HepG2 (cell line): ENCODE results near the gene MAPK7. TPM values are rescaled to one million over a fixed set of nuclear protein-coding genes. Genes with fewer than 3 reads are reported as not detected.

Experiments used
- CCAR2 ChIP-seq: fragments of 200-400 bp; formaldehyde crosslinking; optimal IDR thresholded peaks from 2 replicates; pipeline ENCODE3; 2018; ENCODE audit warnings: low read depth, mild to moderate bottlenecking, low read length, moderate library complexity
- GLI4 ChIP-seq: sonication (generic); formaldehyde crosslinking; IDR thresholded peaks from 2 replicates; pipeline ENCODE4 v1.5.1; 2020; ENCODE audit warnings: missing genetic modification reagents, mild to moderate bottlenecking, moderate library complexity, borderline replicate concordance
- KLF15 ChIP-seq: sonication (generic); formaldehyde crosslinking; IDR thresholded peaks from 2 replicates; pipeline ENCODE4 v1.8.1; 2023; ENCODE audit warnings: borderline replicate concordance, mild to moderate bottlenecking, inconsistent platforms, missing genetic modification reagents, mixed read lengths
- MTF2 ChIP-seq: sonication (generic); formaldehyde crosslinking; IDR thresholded peaks from 2 replicates; pipeline ENCODE4 v1.5.0; 2020; ENCODE audit warnings: missing genetic modification reagents, borderline replicate concordance
- NFIC ChIP-seq: IDR thresholded peaks from 2 replicates; pipeline ENCODE4 v1.6.1; 2012; ENCODE audit warnings: mild to moderate bottlenecking, low read length, inconsistent platforms
- NFKBIZ ChIP-seq: IDR thresholded peaks from 2 replicates; pipeline ENCODE4 v1.6.1; 2018; ENCODE audit warnings: missing genetic modification reagents, missing compliant biosample characterization
- TBX3 ChIP-seq: fragments of 450-650 bp; IDR thresholded peaks from 2 replicates; pipeline ENCODE4 v1.6.1; 2017; ENCODE audit warnings: antibody characterized with exemption, mild to moderate bottlenecking, inconsistent platforms, borderline replicate concordance
- WIZ ChIP-seq: sonication (generic); formaldehyde crosslinking; IDR thresholded peaks from 2 replicates; pipeline ENCODE4 v1.5.1; 2020; ENCODE audit warnings: mild to moderate bottlenecking, missing genetic modification reagents
- ZNF138 ChIP-seq: sonication (generic); formaldehyde crosslinking; IDR thresholded peaks from 2 replicates; pipeline ENCODE4 v1.5.0; 2020; ENCODE audit warnings: mild to moderate bottlenecking, low read depth, missing genetic modification reagents
- ZNF451 ChIP-seq: sonication (generic); formaldehyde crosslinking; IDR thresholded peaks from 2 replicates; pipeline ENCODE4 v1.5.0; 2020; ENCODE audit warnings: mild to moderate bottlenecking, missing genetic modification reagents
- ZNF510 ChIP-seq: sonication (generic); formaldehyde crosslinking; IDR thresholded peaks from 2 replicates; pipeline ENCODE4 v1.4.0; 2020; ENCODE audit warnings: low read depth, mild to moderate bottlenecking, missing genetic modification reagents
- ZNF891 ChIP-seq: sonication (generic); formaldehyde crosslinking; IDR thresholded peaks from 2 replicates; pipeline ENCODE4 v1.5.0; 2020; ENCODE audit warnings: mild to moderate bottlenecking, missing genetic modification reagents
- ZSCAN22 ChIP-seq: sonication (generic); formaldehyde crosslinking; IDR thresholded peaks from 2 replicates; pipeline ENCODE4 v1.4.0; 2020; ENCODE audit warnings: mild to moderate bottlenecking, missing genetic modification reagents
- polyA plus RNA-seq, 8 experiments: library from polyadenylated mRNA; depleted of rRNA in 3 of 8; stranded (reverse) in 7 of 8; unstranded in 1 of 8; fragments of >200 nt; fragmentation: Illumina TruSeq in 4 of 8; extraction: Trizol in 4 of 8; gene quantifications; 2 replicates each; pipeline versions ENCODE4 v1.2.1 to v1.2.3, GENCODE V29; 2011 to 2016; ENCODE audit warnings: low read depth in 4 of 8, missing spikeins in 1 of 8, mixed read lengths in 1 of 8; ENCODE audit not compliant: insufficient read depth in 1 of 8
- total RNA-seq, 5 experiments: library from RNA; depleted of rRNA; stranded (reverse); fragments of >200 nt; fragmentation: Illumina TruSeq; extraction: Trizol; gene quantifications; 2 replicates each; pipeline ENCODE4 v1.2.3, GENCODE V29; 2016; ENCODE audit warnings: low read depth in 1 of 5
- TF ChIP-seq, protein P1 (sequence below): sonication (generic); formaldehyde crosslinking; IDR thresholded peaks from 2 replicates; pipeline ENCODE4 v1.8.1; 2023; ENCODE audit warnings: mild to moderate bottlenecking, missing genetic modification reagents, borderline replicate concordance
- TF ChIP-seq, protein P2 (sequence below): sonication (generic); formaldehyde crosslinking; IDR thresholded peaks from one replicate; pipeline ENCODE4 v1.5.1; 2020; ENCODE audit warnings: mild to moderate bottlenecking, missing genetic modification reagents; ENCODE audit errors: not compliant biosample characterization
- TF ChIP-seq, protein P3 (sequence below): sonication (generic); formaldehyde crosslinking; conservative IDR thresholded peaks from 2 replicates; pipeline ENCODE4 v1.8.0; 2022; ENCODE audit warnings: mild to moderate bottlenecking, moderate library complexity, missing genetic modification reagents
- TF ChIP-seq, protein P4 (sequence below): sonication (generic); formaldehyde crosslinking; IDR thresholded peaks from 2 replicates; pipeline ENCODE4 v1.8.1; 2023; ENCODE audit warnings: missing genetic modification reagents, mild to moderate bottlenecking, borderline replicate concordance

MAPK7 gene
- total and polyA plus RNA-seq, 2 of the 13 experiments (the other 11 are each of a cell fraction or from before 2014, with no cell fraction given) = 2.9 to 5.9 TPM

DNA sequence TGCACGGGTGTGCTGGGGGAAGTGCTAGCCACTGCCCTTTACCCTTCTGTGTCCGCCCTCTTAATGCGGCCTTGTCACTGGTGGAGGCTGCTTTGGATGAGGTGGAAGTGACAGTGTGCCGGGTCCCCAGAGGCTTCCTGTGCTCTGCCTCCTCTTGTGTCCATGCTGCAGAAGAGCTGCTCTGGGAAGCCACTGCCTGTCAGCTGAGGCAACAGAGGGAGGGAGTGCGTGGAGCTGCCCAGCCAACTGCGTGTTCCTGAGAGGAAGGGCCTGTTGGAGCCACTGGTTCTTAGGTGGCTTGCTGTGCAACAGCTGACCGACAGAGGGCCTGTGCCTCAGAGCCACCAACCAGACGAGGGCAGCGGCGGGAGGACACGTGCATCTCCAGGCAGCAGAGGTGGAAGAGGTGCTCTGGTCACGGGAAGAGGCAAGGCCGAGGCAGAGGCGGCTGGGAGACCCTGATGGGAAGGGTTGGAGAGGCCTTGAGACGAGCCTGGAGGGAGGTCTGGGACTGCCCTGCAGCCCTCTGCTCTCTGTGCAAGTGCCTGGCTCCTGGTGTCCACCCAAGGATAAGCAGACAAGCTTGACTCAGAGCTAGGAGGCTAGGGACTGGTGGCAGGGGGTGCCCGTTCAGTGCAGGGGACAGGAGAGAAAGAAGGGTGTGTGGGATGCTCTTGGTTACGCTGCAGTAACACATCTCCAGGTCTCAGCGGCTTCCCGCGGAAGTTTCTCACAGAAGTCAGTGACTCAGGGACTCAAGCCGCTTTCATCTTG, 41.2 kb upstream of the MAPK7 start (continued):
- TF ChIP-seq CCAR2 (no peak), ZNF891 (CRISPR knock-in tag) (peak; percentile 91), KLF15 (CRISPR knock-in tag) (no peak), ZNF451 (peak; percentile 96), TBX3 (peak; percentile 18; the same call in 1 of the 2 replicates), ZNF138 (CRISPR knock-in tag) (0 out of 2 replicates have a peak, but pooled peaks have one; percentile 52), NFKBIZ (CRISPR knock-in tag) (0 out of 2 replicates have a peak, but pooled peaks have one; percentile 18), ZNF510 (CRISPR knock-in tag) (no peak), MTF2 (CRISPR knock-in tag) (no peak), GLI4 (CRISPR knock-in tag) (0 out of 2 replicates have a peak, but pooled peaks have one; percentile 45), WIZ (CRISPR knock-in tag) (peak; percentile 65; the same call in 1 of the 2 replicates), NFIC (no peak), ZSCAN22 (no peak)
- TF ChIP-seq, protein P1, sequence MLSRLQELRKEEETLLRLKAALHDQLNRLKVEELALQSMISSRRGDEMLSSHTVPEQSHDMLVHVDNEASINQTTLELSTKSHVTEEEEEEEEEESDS (CRISPR knock-in tag) = peak; percentile 83; the same call in 1 of the 2 replicates
- TF ChIP-seq, protein P2, sequence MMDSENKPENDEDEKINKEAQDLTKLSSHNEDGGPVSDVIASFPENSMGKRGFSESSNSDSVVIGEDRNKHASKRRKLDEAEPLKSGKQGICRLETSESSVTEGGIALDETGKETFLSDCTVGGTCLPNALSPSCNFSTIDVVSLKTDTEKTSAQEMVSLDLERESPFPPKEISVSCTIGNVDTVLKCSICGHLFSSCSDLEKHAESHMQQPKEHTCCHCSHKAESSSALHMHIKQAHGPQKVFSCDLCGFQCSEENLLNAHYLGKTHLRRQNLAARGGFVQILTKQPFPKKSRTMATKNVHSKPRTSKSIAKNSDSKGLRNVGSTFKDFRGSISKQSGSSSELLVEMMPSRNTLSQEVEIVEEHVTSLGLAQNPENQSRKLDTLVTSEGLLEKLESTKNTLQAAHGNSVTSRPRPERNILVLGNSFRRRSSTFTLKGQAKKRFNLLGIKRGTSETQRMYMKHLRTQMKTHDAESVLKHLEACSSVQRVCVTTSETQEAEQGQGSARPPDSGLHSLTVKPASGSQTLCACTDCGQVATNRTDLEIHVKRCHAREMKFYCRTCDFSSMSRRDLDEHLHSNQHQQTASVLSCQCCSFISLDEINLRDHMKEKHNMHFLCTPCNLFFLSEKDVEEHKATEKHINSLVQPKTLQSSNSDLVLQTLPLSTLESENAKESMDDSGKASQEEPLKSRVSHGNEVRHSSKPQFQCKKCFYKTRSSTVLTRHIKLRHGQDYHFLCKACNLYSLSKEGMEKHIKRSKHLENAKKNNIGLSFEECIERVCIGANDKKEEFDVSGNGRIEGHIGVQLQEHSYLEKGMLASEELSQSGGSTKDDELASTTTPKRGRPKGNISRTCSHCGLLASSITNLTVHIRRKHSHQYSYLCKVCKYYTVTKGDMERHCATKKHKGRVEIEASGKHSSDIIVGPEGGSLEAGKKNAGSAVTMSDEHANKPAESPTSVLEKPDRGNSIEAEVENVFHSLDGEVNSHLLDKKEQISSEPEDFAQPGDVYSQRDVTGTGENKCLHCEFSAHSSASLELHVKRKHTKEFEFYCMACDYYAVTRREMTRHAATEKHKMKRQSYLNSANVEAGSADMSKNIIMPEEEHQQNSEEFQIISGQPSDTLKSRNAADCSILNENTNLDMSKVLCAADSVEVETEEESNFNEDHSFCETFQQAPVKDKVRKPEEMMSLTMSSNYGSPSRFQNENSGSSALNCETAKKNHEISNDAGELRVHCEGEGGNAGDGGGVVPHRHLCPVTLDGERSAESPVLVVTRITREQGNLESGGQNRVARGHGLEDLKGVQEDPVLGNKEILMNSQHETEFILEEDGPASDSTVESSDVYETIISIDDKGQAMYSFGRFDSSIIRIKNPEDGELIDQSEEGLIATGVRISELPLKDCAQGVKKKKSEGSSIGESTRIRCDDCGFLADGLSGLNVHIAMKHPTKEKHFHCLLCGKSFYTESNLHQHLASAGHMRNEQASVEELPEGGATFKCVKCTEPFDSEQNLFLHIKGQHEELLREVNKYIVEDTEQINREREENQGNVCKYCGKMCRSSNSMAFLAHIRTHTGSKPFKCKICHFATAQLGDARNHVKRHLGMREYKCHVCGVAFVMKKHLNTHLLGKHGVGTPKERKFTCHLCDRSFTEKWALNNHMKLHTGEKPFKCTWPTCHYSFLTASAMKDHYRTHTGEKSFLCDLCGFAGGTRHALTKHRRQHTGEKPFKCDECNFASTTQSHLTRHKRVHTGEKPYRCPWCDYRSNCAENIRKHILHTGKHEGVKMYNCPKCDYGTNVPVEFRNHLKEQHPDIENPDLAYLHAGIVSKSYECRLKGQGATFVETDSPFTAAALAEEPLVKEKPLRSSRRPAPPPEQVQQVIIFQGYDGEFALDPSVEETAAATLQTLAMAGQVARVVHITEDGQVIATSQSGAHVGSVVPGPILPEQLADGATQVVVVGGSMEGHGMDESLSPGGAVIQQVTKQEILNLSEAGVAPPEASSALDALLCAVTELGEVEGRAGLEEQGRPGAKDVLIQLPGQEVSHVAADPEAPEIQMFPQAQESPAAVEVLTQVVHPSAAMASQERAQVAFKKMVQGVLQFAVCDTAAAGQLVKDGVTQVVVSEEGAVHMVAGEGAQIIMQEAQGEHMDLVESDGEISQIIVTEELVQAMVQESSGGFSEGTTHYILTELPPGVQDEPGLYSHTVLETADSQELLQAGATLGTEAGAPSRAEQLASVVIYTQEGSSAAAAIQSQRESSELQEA (CRISPR knock-in tag) = peak; percentile 79
- TF ChIP-seq, protein P3, sequence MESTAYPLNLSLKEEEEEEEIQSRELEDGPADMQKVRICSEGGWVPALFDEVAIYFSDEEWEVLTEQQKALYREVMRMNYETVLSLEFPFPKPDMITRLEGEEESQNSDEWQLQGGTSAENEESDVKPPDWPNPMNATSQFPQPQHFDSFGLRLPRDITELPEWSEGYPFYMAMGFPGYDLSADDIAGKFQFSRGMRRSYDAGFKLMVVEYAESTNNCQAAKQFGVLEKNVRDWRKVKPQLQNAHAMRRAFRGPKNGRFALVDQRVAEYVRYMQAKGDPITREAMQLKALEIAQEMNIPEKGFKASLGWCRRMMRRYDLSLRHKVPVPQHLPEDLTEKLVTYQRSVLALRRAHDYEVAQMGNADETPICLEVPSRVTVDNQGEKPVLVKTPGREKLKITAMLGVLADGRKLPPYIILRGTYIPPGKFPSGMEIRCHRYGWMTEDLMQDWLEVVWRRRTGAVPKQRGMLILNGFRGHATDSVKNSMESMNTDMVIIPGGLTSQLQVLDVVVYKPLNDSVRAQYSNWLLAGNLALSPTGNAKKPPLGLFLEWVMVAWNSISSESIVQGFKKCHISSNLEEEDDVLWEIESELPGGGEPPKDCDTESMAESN (CRISPR knock-in tag) = 0 out of 2 replicates have a peak, but pooled peaks have one; percentile 77
- TF ChIP-seq, protein P4, sequence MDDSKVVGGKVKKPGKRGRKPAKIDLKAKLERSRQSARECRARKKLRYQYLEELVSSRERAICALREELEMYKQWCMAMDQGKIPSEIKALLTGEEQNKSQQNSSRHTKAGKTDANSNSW (CRISPR knock-in tag) = peak; percentile 88
